ENCODE data around the gene GIT1.

DNA sequence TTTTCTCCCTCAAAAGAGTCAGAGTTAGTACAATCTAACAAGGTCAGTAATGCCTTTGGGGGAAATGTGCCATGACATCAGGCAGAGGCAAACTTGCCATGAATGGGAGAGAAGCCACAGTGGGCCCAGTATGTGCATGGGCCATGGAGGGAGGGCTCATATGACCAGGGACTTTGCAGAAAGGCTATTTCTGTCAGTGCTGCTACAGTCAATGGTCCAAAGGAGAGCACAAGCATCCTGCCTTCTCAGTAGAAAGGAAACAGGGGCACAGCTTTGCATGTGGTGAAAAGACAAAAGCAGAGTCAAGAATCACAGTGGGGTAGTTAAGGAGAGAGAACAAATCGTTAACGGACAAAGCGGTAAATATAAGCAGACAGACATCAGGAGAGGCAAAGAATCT, 44.4 kb upstream of the GIT1 start:
- TF ChIP-seq POLR2AphosphoS5 (IDR thresholded peaks at IDR 0.05; ENCODE audit: low read depth, low read length) (no peak), TAF1 (IDR thresholded peaks at IDR 0.05; ENCODE audit: borderline replicate concordance, insufficient read depth, low read length) (no peak)

Data from PFSK-1 (cell line).